Psoas muscle (tissue), 8 donors: ENCODE results near the gene PITPNM3. TPM values are rescaled to one million over a fixed set of nuclear protein-coding genes. Genes with fewer than 3 reads are reported as not detected.
"Not testable (repeated sequence)": the region's sequence is repeated elsewhere in the genome, so short reads cannot be mapped to it uniquely, and the experiment has no call there.

Experiments used
- ATAC-seq, 4 donors: fragments of 200-7000 bp; cut with Tn5 transposase; one replicate each; pipeline ENCODE4 v1.9.1; 2020; ENCODE audit warnings: moderate library complexity in 3 of 4, mild to moderate bottlenecking in 2 of 4
- DNase-seq, 2 donors: peaks; one replicate each; pipeline ENCODE4 v3.0.0-alpha.2; 2020
- H3K27ac ChIP-seq: fragments of 200-600 bp; one replicate; pipeline ENCODE4 v1.8.0; 2022
- H3K27me3 ChIP-seq, 3 donors: fragments of 200-600 bp in 1 of 3; one replicate each; pipeline versions ENCODE4 v1.6.1 to v1.8.0; 2013 to 2022; ENCODE audit warnings: low read length in 2 of 3, mild to moderate bottlenecking in 2 of 3, moderate library complexity in 1 of 3; ENCODE audit not compliant: insufficient read depth in 3 of 3
- H3K36me3 ChIP-seq, 2 donors: fragments of 200-600 bp in 1 of 2; one replicate each; pipeline versions ENCODE4 v1.6.1 to v1.8.0; 2013 to 2022; ENCODE audit warnings: low read depth in 1 of 2, mild to moderate bottlenecking in 1 of 2, moderate library complexity in 1 of 2; ENCODE audit not compliant: insufficient read depth in 1 of 2
- H3K4me1 ChIP-seq: fragments of 200-600 bp; one replicate; pipeline ENCODE4 v1.8.0; 2022
- H3K4me3 ChIP-seq: fragments of 200-600 bp; one replicate; pipeline ENCODE4 v1.8.0; 2022; ENCODE audit warnings: mild to moderate bottlenecking
- H3K9me3 ChIP-seq: fragments of 200-600 bp; one replicate; pipeline ENCODE4 v1.8.0; 2022
- WGBS, 3 donors: extraction: QIAGEN DNeasy Blood & Tissue Kit; methylation state at CpG; one replicate each; pipeline versions ENCODE4 v1.1.6 to v1.1.7; 2013; 5-methylcytosine and 5-hydroxymethylcytosine counted together
- intact Hi-C, 2 donors: fragments of 100-400 bp; cut with DNase I; formaldehyde crosslinking; loops; one replicate each; pipeline versions ENCODE4 v1.11.0 to v1.14.2; 2022
- polyA plus RNA-seq, 3 donors: library from polyadenylated mRNA; stranded (reverse); fragments of 200-250 nt; gene quantifications; one replicate each; pipeline ENCODE4 v1.2.3, GENCODE V29; 2013
- total RNA-seq, 4 donors: library from RNA; stranded (reverse); fragmentation: NEBNext Ultra II Directional in 2 of 4; extraction: Animal tissue kit (Norgen Biotek cat#: 25700) in 2 of 4; gene quantifications; one replicate each; pipeline versions ENCODE4 v1.2.1 to v1.2.4, GENCODE V29; 2021 to 2023
- TF ChIP-seq, protein P1 (sequence below): fragments of 200-600 bp; IDR thresholded peaks from one replicate; pipeline ENCODE4 v1.8.0; 2022; ENCODE audit warnings: antibody characterized with exemption
- donor health status: healthy with polysubstance abuse.
- donor health status: DM: no; HTN: no; CAD: no; lungs with moderate emphysema.
- donor health status: Bipolar disorder and iron deficiency.
- donor health status: healthy.
- donor health status: DM: yes; HTN: yes; CAD: no.
- donor health status: DM: no; HTN: no; CAD: no.
- donor health status: DM: no; HTN: no; CAD: no.
- donor health status: DM: yes; HTN: yes; CAD: no.

Gene PITPNM3
- total and polyA plus RNA-seq, 7 donors = 0.08 to 0.65 (median 0.32) TPM

GRCh38 chr17:6576038-6576785 lies 19.9 kb upstream of the PITPNM3 start:
- ATAC-seq (no peak), DNase-seq (no peak)
- TF ChIP-seq, protein P1, sequence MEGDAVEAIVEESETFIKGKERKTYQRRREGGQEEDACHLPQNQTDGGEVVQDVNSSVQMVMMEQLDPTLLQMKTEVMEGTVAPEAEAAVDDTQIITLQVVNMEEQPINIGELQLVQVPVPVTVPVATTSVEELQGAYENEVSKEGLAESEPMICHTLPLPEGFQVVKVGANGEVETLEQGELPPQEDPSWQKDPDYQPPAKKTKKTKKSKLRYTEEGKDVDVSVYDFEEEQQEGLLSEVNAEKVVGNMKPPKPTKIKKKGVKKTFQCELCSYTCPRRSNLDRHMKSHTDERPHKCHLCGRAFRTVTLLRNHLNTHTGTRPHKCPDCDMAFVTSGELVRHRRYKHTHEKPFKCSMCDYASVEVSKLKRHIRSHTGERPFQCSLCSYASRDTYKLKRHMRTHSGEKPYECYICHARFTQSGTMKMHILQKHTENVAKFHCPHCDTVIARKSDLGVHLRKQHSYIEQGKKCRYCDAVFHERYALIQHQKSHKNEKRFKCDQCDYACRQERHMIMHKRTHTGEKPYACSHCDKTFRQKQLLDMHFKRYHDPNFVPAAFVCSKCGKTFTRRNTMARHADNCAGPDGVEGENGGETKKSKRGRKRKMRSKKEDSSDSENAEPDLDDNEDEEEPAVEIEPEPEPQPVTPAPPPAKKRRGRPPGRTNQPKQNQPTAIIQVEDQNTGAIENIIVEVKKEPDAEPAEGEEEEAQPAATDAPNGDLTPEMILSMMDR = no peak

GRCh38 chr17:6575596-6575988 lies 19.2 kb upstream of the PITPNM3 start:
- Histone ChIP-seq H3K27ac (no peak overlapping the region), H3K4me3 (no peak overlapping the region), H3K36me3 (peaks cover 0 to 15% of the 10 kb centered on the region in 2 donors), H3K27me3 (peaks cover 0 to 5% (median 2%) of the 10 kb centered on the region in 3 donors), H3K9me3 (no peaks in the 10 kb centered on the region), H3K4me1 (no peaks in the 10 kb centered on the region)
- ATAC-seq (no peak), DNase-seq (no peak)
- intact Hi-C loops = no loop called here
- TF ChIP-seq, protein P1 = no peak
- 68 to 79% (median 69%) methylated on average over 5 of the region's 5 CpGs for WGBS, 3 donors

More at GRCh38 chr17:6576038-6576785, 19.9 kb upstream of the PITPNM3 start:
- Histone ChIP-seq H3K9me3 (no peaks in the 10 kb centered on the region), H3K4me3 (no peak overlapping the region), H3K27ac (no peak overlapping the region), H3K4me1 (no peaks in the 10 kb centered on the region), H3K36me3 (peaks cover 0 to 15% of the 10 kb centered on the region in 2 donors), H3K27me3 (peaks cover 0 to 2% (median 0%) of the 10 kb centered on the region in 3 donors)
- 70 to 82% (median 76%) methylated on average over 7 of the region's 7 CpGs for WGBS, 3 donors
- intact Hi-C loops = no loop called here

- no peak for DNase-seq
- Histone ChIP-seq H3K36me3 (peaks cover 0 to 15% of the 10 kb centered on the region in 2 donors), H3K4me3 (no peak overlapping the region), H3K27me3 (peaks cover 0 to 7% (median 3%) of the 10 kb centered on the region in 3 donors), H3K9me3 (no peaks in the 10 kb centered on the region), H3K27ac (no peak overlapping the region), H3K4me1 (no peaks in the 10 kb centered on the region)
- peak in 3 of 4 donors; percentile 53 to 75 (median 62) for ATAC-seq
- intact Hi-C loops = no loop called here
- TF ChIP-seq, protein P1 = no peak
- WGBS, 3 donors = 22 to 41% (median 27%) methylated on average over 23 of the region's 23 CpGs
Observed at GRCh38 chr17:6574687-6575595, 18.6 kb upstream of the PITPNM3 start.

- intact Hi-C loops = no loop called here
- Histone ChIP-seq H3K4me1 (no peaks in the 10 kb centered on the region), H3K27me3 (peaks cover 0 to 10% (median 7%) of the 10 kb centered on the region in 3 donors), H3K36me3 (peaks cover 0 to 8% of the 10 kb centered on the region in 2 donors), H3K4me3 (no peak overlapping the region), H3K9me3 (no peaks in the 10 kb centered on the region), H3K27ac (no peak overlapping the region)
- ATAC-seq (no peak), DNase-seq (no peak)
- TF ChIP-seq, protein P1 = no peak
- 94 to 95% (median 94%) methylated on average over 13 of the region's 13 CpGs for WGBS, 3 donors
Observed at GRCh38 chr17:6573982-6574686, 17.8 kb upstream of the PITPNM3 start.

GRCh38 chr17:6573495-6573894 lies 17.1 kb upstream of the PITPNM3 start:
- H3K36me3 ChIP-seq, H3K27ac ChIP-seq, H3K4me1 ChIP-seq, H3K9me3 ChIP-seq, intact Hi-C loops, H3K4me3 ChIP-seq, DNase-seq, ATAC-seq: not testable (repeated sequence)
- peaks cover 0 to 17% (median 7%) of the 10 kb centered on the region in 3 donors for H3K27me3 ChIP-seq
- 96 to 100% (median 98%) methylated on average over 6 of the region's 6 CpGs for WGBS, 3 donors
